IMR-90 (cell line): ENCODE data around the gene PHF21A. TPM values are rescaled to one million over a fixed set of nuclear protein-coding genes. Genes with fewer than 3 reads are reported as not detected.

ENCODE experiments used
- ATAC-seq: fragments of 200-7000 bp; cut with Tn5 transposase; 2 replicates; pipeline ENCODE4 v1.9.1; 2020; ENCODE audit warnings: low read depth, mild to moderate bottlenecking, moderate library complexity
- BruUV-seq: library from RNA; stranded (reverse); fragments of 400-500 nt; replicated peaks from 2 replicates; lab custom pipeline; 2021; lab: Mats Ljungman, UMichigan
- CTCF ChIA-PET: fragments of 300-600 bp; formaldehyde crosslinking; extraction: SDS; loops from one replicate; lab custom pipeline; 2021; ENCODE audit warnings: antibody characterized with exemption; lab: Yijun Ruan, JAX
- POLR2A ChIA-PET: fragments of 300-600 bp; sonication (Branson Sonifier 250); formaldehyde crosslinking; loops from one replicate; lab custom pipeline; 2022; ENCODE audit warnings: antibody characterized with exemption; ENCODE audit not compliant: unreplicated experiment; lab: Charles Lee
- DNase-seq: peaks from one replicate; pipeline ENCODE4 v3.0.0; 2013
- H2AFZ ChIP-seq: replicated peaks from 2 replicates; pipeline ENCODE3; 2013; ENCODE audit warnings: low read length, mild to moderate bottlenecking; ENCODE audit not compliant: poor library complexity
- H2AK5ac ChIP-seq: 2 replicates; pipeline ENCODE4 v1.6.1; 2013; ENCODE audit warnings: low read depth, low read length, inconsistent platforms
- H2AK9ac ChIP-seq: replicated peaks from 2 replicates; pipeline ENCODE3; 2013; ENCODE audit warnings: mild to moderate bottlenecking, low read depth, low read length, moderate library complexity; ENCODE audit not compliant: poor library complexity
- H2BK120ac ChIP-seq: 2 replicates; pipeline ENCODE4 v1.6.1; 2013; ENCODE audit warnings: low read depth, low read length, inconsistent platforms
- H2BK15ac ChIP-seq: 3 replicates; pipeline ENCODE4 v1.6.1; 2013; ENCODE audit warnings: low read depth, low read length, inconsistent platforms
- H2BK20ac ChIP-seq: 2 replicates; pipeline ENCODE4 v1.6.1; 2013; ENCODE audit warnings: low read depth, mild to moderate bottlenecking, inconsistent platforms, low read length, moderate library complexity
- H2BK5ac ChIP-seq: 2 replicates; pipeline ENCODE4 v1.6.1; 2013; ENCODE audit warnings: mild to moderate bottlenecking, low read depth, low read length, inconsistent platforms; ENCODE audit not compliant: poor library complexity, severe bottlenecking
- H3K14ac ChIP-seq: replicated peaks from 2 replicates; pipeline ENCODE4 v1.6.1; 2013; ENCODE audit warnings: low read depth, low read length, inconsistent platforms
- H3K18ac ChIP-seq: 2 replicates; pipeline ENCODE4 v1.6.1; 2013; ENCODE audit warnings: low read depth, low read length, control low read depth
- H3K23ac ChIP-seq: 2 replicates; pipeline ENCODE4 v1.6.1; 2013; ENCODE audit warnings: low read depth, low read length, inconsistent platforms
- H3K27ac ChIP-seq: 2 replicates; pipeline ENCODE4 v1.5.1; 2013; ENCODE audit warnings: mild to moderate bottlenecking, control low read depth, low read length; ENCODE audit not compliant: insufficient read depth
- H3K27me3 ChIP-seq: 2 replicates; pipeline ENCODE4 v1.6.1; 2013; ENCODE audit warnings: low read length; ENCODE audit not compliant: control insufficient read depth, insufficient read depth
- H3K36me3 ChIP-seq: 2 replicates; pipeline ENCODE4 v1.6.1; 2013; ENCODE audit warnings: low read length, mixed read lengths; ENCODE audit not compliant: control insufficient read depth, insufficient read depth
- H3K4ac ChIP-seq: 2 replicates; pipeline ENCODE4 v1.6.1; 2013; ENCODE audit warnings: low read depth, low read length, inconsistent platforms
- H3K4me1 ChIP-seq: 2 replicates; pipeline ENCODE4 v1.6.1; 2013; ENCODE audit warnings: low read length, mixed read lengths; ENCODE audit not compliant: control insufficient read depth, insufficient read depth
- H3K4me2 ChIP-seq: 2 replicates; pipeline ENCODE4 v1.6.1; 2013; ENCODE audit warnings: low read depth, mild to moderate bottlenecking, control low read depth, low read length, moderate library complexity
- H3K4me3 ChIP-seq: 2 replicates; pipeline ENCODE4 v1.5.1; 2013; ENCODE audit warnings: low read depth, mild to moderate bottlenecking, control low read depth, low read length, moderate library complexity; ENCODE audit not compliant: insufficient read depth
- H3K56ac ChIP-seq: 2 replicates; pipeline ENCODE4 v1.6.1; 2013; ENCODE audit warnings: low read length, inconsistent platforms; ENCODE audit not compliant: insufficient read depth; ENCODE audit errors: extremely low read depth
- H3K79me1 ChIP-seq, 2 experiments: 2 replicates each; pipeline ENCODE4 v1.6.1; 2013; ENCODE audit warnings: low read length in 2 of 2, inconsistent platforms in 1 of 2, low read depth in 1 of 2
- H3K9ac ChIP-seq: 2 replicates; pipeline ENCODE4 v1.6.1; 2013; ENCODE audit warnings: low read depth, low read length, control low read depth
- H3K9me1 ChIP-seq: 2 replicates; pipeline ENCODE4 v1.6.1; 2013; ENCODE audit warnings: low read length, inconsistent platforms; ENCODE audit not compliant: insufficient read depth
- H3K9me3 ChIP-seq: 2 replicates; pipeline ENCODE4 v1.6.1; 2013; ENCODE audit warnings: low read length; ENCODE audit not compliant: control insufficient read depth, insufficient read depth
- H4K20me1 ChIP-seq: 2 replicates; pipeline ENCODE4 v1.6.1; 2013; ENCODE audit warnings: low read length, inconsistent platforms; ENCODE audit not compliant: insufficient read depth
- H4K5ac ChIP-seq: 2 replicates; pipeline ENCODE4 v1.6.1; 2013; ENCODE audit warnings: mild to moderate bottlenecking, low read depth, low read length, control low read depth
- H4K8ac ChIP-seq, 2 experiments: 2 replicates each; pipeline ENCODE4 v1.6.1; 2013; ENCODE audit warnings: low read depth in 2 of 2, low read length in 2 of 2, control low read depth in 1 of 2, inconsistent platforms in 1 of 2
- H4K91ac ChIP-seq: 2 replicates; pipeline ENCODE4 v1.6.1; 2013; ENCODE audit warnings: low read depth, low read length, inconsistent platforms; ENCODE audit not compliant: insufficient read depth
- CEBPB ChIP-seq: IDR thresholded peaks from 2 replicates; pipeline ENCODE4 v1.6.1; 2012; ENCODE audit warnings: low read depth, low read length, improper control_type of control experiment
- CTCF ChIP-seq: conservative IDR thresholded peaks from 2 replicates; pipeline ENCODE4 v1.5.1; 2012; ENCODE audit warnings: mild to moderate bottlenecking, low read depth, low read length, improper control_type of control experiment
- FOS ChIP-seq: fragments of 150-350 bp; IDR thresholded peaks from 2 replicates; pipeline ENCODE4 v1.6.1; 2016; ENCODE audit warnings: low read depth, low read length
- MXI1 ChIP-seq: IDR thresholded peaks from 2 replicates; pipeline ENCODE4 v1.6.1; 2012; ENCODE audit warnings: low read depth, mild to moderate bottlenecking, low read length, moderate library complexity, borderline replicate concordance
- NFE2L2 ChIP-seq: fragments of 150-350 bp; IDR thresholded peaks from 2 replicates; pipeline ENCODE4 v1.6.1; 2016; ENCODE audit warnings: low read depth, mild to moderate bottlenecking, low read length
- WGBS, 2 experiments: methylation state at CpG; one replicate each; pipeline versions ENCODE4 v1.1.5 to v1.1.7; 2013; ENCODE audit warnings: missing lambda C conversion rate in 2 of 2; ENCODE audit not compliant: insufficient read length in 1 of 2; ENCODE audit errors: extremely low coverage in 2 of 2; 5-methylcytosine and 5-hydroxymethylcytosine counted together
- dilution Hi-C: fragments of 300-500 bp; cut with HindIII; formaldehyde crosslinking; loops from one replicate; pipeline ENCODE4 v1.14.3; 2018; ENCODE audit warnings: low sequenced_read_pairs; ENCODE audit not compliant: unreplicated experiment
- in situ Hi-C: fragments of 300-500 bp; cut with MboI; formaldehyde crosslinking; loops from 3 replicates; pipeline ENCODE4 v1.14.3; 2019; ENCODE audit warnings: low sequenced_read_pairs, inconsistent platforms, mixed read lengths
- intact Hi-C: fragments of 100-400 bp; cut with micrococcal nuclease; formaldehyde crosslinking; loops from 2 replicates; pipeline ENCODE4 v1.10.0; 2022
- polyA plus RNA-seq, 3 experiments: library from polyadenylated mRNA; depleted of rRNA; stranded (reverse); fragments of >200 nt; gene quantifications; 2 replicates each; pipeline ENCODE4 v1.2.3, GENCODE V29; 2012; ENCODE audit warnings: low replicate concordance in 1 of 3
- total RNA-seq: library from RNA; depleted of rRNA; stranded (reverse); fragments of >200 nt; gene quantifications from 2 replicates; pipeline ENCODE4 v1.2.3, GENCODE V29; 2012

The PHF21A gene
- total and polyA plus RNA-seq, 2 of the 4 experiments (the other 2 are of a cell fraction), result 9.0 to 20.6 TPM

- DNase-seq (no peak), ATAC-seq (no peak)
- no peak overlapping the region for H4K91ac ChIP-seq
- H3K9me1 ChIP-seq, result no peaks in the 10 kb centered on the region; the same call in 1 of the 2 replicates
- H4K20me1 ChIP-seq, result peaks cover 9% of the 10 kb centered on the region; the same call in 1 of the 2 replicates
- H2BK5ac ChIP-seq, result no peak overlapping the region
- TF ChIP-seq FOS (no peak), CTCF (no peak), MXI1 (no peak), NFE2L2 (no peak), CEBPB (no peak)
- intact Hi-C loops, result no loop called here
- peaks cover 3% of the 10 kb centered on the region; the same call in 1 of the 2 replicates for H3K36me3 ChIP-seq
- no peak overlapping the region for H3K18ac ChIP-seq
- H3K4me2 ChIP-seq, result no peak overlapping the region
- no CpG with 5 or more reads among the region's 4 CpGs for WGBS, 2 experiments
- no peak overlapping the region for H2AK9ac ChIP-seq
- H3K4ac ChIP-seq, result no peak overlapping the region
- H3K4me1 ChIP-seq, result no peaks in the 10 kb centered on the region
- no peak overlapping the region for H2AK5ac ChIP-seq
- dilution Hi-C loops, result no loop called here
- POLR2A ChIA-PET, result no interaction called here
- BruUV-seq, result no TSS peak
- H4K8ac ChIP-seq, result no peak overlapping the region
- no peak overlapping the region for H3K27ac ChIP-seq
- H2BK120ac ChIP-seq, result no peak overlapping the region
- H2BK20ac ChIP-seq, result no peak overlapping the region
- H3K79me1 ChIP-seq, result peaks cover 8 to 18% of the 10 kb centered on the region in 2 experiments
- no peak overlapping the region for H2AFZ ChIP-seq
- no peak overlapping the region for H3K4me3 ChIP-seq
- CTCF ChIA-PET, result interaction anchor here (0.6 kb wide), 1 partner anchor 8 kb away, joined by 3 read pairs; no protein-coding TSS in a partner anchor
- no peak overlapping the region for H3K56ac ChIP-seq
- H2BK15ac ChIP-seq, result no peak overlapping the region
- no peaks in the 10 kb centered on the region for H3K9me3 ChIP-seq
- H3K23ac ChIP-seq, result peak overlapping the region; percentile 7; the same call in 1 of the 2 replicates
- H3K14ac ChIP-seq, result no peak overlapping the region; the same call in 1 of the 2 replicates
- in situ Hi-C loops, result no loop called here
- H3K27me3 ChIP-seq, result no peaks in the 10 kb centered on the region
- no peak overlapping the region for H3K9ac ChIP-seq
- H4K5ac ChIP-seq, result no peak overlapping the region
Measured at GRCh38 chr11:46072172-46072964, 48.9 kb downstream of the PHF21A start.
